ENCODE measurements around the gene NXPE1. TPM values are rescaled to one million over a fixed set of nuclear protein-coding genes. Genes with fewer than 3 reads are reported as not detected.
A peak's percentile ranks its signal among the peaks of the same experiment; 100 is the strongest.

The NXPE1 gene
- total RNA-seq, 2 donors from 2014 or later, result 210 to 217 TPM

DNA sequence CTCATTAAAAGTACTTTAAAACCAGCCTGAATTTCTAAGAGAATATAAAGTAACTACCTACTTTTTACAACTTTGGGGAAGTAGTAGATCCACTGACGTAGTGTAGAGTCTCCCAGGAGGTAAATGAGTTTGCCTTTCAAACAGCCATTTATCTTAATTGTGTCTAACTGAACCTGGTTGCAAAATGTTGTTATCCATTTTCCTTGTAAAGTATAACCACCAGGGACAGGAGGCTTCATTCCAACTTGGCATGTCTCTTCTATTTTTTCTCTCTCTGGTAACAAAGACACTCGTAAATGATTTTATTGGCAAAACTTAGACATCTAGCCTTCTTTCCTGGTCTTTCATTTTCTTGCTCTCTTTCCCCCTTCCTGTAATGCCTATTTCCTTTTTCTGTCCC is 36.9 kb downstream of the NXPE1 start:
- intact Hi-C loops (cut with DNase I), result no loop called here
- Histone ChIP-seq H3K36me3 (no peaks in the 10 kb centered on the region), H3K27me3 (no peaks in the 10 kb centered on the region), H3K9ac (ENCODE audit: low read depth in 2 of 2, low read length in 2 of 2) (peak overlapping the region in 1 of 2 donors; percentile 35), H3K27ac (peak overlapping the region; percentile 68), H3K4me1 (no peaks in the 10 kb centered on the region), H3K9me3 (no peaks in the 10 kb centered on the region), H3K4me3 (no peak overlapping the region)
- TF ChIP-seq, protein P1, sequence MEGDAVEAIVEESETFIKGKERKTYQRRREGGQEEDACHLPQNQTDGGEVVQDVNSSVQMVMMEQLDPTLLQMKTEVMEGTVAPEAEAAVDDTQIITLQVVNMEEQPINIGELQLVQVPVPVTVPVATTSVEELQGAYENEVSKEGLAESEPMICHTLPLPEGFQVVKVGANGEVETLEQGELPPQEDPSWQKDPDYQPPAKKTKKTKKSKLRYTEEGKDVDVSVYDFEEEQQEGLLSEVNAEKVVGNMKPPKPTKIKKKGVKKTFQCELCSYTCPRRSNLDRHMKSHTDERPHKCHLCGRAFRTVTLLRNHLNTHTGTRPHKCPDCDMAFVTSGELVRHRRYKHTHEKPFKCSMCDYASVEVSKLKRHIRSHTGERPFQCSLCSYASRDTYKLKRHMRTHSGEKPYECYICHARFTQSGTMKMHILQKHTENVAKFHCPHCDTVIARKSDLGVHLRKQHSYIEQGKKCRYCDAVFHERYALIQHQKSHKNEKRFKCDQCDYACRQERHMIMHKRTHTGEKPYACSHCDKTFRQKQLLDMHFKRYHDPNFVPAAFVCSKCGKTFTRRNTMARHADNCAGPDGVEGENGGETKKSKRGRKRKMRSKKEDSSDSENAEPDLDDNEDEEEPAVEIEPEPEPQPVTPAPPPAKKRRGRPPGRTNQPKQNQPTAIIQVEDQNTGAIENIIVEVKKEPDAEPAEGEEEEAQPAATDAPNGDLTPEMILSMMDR (IDR thresholded peaks at IDR 0.05), result no peak
- peak; percentile 39 for DNase-seq

DNA sequence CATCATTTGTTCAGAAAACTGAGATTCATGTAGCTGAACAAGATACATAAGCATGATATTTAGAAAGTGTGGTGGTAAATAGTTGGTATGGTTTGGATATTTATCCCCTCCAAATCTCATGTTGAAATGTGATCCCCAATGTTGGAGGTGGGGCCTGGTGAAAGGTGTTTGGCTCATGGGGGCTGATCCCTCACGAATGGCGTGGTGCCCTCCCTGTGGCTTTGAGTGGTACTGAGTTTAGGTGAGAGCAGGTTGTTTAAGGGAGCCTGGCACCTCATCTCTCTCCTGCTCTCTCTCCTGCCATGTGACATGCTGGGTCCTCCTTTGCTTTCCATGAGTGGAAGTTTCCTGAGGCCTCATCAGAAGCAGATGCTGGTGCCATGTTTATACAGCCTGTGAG is 48.1 kb downstream of the NXPE1 start:
- H3K9ac ChIP-seq (ENCODE audit: low read depth in 2 of 2, low read length in 2 of 2), result no peak overlapping the region
- H3K9me3 ChIP-seq, result no peaks in the 10 kb centered on the region
- no peaks in the 10 kb centered on the region for H3K27me3 ChIP-seq
- intact Hi-C loops (cut with DNase I), result no loop called here
- TF ChIP-seq, protein P1 (IDR thresholded peaks at IDR 0.05), result no peak
- no peaks in the 10 kb centered on the region for H3K36me3 ChIP-seq
- no peaks in the 10 kb centered on the region for H3K4me1 ChIP-seq
- no peak overlapping the region for H3K4me3 ChIP-seq
- no peak overlapping the region for H3K27ac ChIP-seq
- DNase-seq, result no peak

DNA sequence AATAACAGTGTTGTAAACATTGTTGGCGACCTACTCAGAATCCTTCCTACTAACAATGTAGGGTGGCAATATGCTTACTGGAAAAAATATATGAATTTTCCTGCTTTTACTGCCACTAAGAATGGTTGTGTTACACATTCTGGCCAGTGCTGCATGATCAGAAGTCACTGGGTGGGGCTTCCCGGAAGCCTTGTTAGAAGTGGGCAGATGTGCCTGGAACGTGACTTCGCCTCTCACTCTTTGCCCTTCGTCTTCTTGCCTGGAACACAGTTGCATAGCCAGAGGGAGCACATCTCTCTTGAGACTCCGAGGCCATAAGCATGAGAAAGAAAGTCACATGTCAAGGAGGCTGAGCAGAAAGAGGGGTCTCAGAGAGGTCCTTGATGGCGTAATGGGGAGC is 48.6 kb downstream of the NXPE1 start:
- DNase-seq, result no peak
- Histone ChIP-seq H3K9me3 (no peaks in the 10 kb centered on the region), H3K36me3 (no peaks in the 10 kb centered on the region), H3K27me3 (no peaks in the 10 kb centered on the region), H3K4me1 (no peaks in the 10 kb centered on the region), H3K4me3 (no peak overlapping the region), H3K27ac (no peak overlapping the region), H3K9ac (ENCODE audit: low read depth in 2 of 2, low read length in 2 of 2) (no peak overlapping the region)
- intact Hi-C loops (cut with DNase I), result no loop called here
- TF ChIP-seq, protein P1 (IDR thresholded peaks at IDR 0.05), result no peak

DNA sequence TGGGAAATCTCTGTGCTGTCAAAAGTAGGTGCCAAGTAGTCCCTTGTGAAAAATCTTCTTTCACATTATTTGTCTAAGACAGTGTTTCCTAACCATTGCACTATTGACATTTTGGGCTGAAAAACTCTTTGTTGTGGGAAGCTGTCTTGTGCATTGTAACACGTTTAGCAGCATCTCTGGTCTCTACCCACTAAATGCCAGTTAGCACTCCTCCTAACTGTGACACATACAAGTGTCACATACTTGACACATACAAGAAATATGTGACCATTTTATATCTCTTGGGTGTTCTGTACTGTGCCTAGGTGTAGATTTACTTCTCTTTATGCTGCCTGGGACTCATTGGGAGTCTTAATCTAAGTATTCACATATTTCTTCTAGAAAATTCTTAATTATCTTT is 57.8 kb downstream of the NXPE1 start:
- Histone ChIP-seq H3K9me3 (no peaks in the 10 kb centered on the region), H3K9ac (ENCODE audit: low read depth in 2 of 2, low read length in 2 of 2) (no peak overlapping the region), H3K4me1 (no peaks in the 10 kb centered on the region), H3K36me3 (no peaks in the 10 kb centered on the region), H3K4me3 (no peak overlapping the region), H3K27ac (no peak overlapping the region), H3K27me3 (no peaks in the 10 kb centered on the region)
- TF ChIP-seq, protein P1 (IDR thresholded peaks at IDR 0.05), result no peak
- intact Hi-C loops (cut with DNase I), result no loop called here
- DNase-seq, result no peak

DNA sequence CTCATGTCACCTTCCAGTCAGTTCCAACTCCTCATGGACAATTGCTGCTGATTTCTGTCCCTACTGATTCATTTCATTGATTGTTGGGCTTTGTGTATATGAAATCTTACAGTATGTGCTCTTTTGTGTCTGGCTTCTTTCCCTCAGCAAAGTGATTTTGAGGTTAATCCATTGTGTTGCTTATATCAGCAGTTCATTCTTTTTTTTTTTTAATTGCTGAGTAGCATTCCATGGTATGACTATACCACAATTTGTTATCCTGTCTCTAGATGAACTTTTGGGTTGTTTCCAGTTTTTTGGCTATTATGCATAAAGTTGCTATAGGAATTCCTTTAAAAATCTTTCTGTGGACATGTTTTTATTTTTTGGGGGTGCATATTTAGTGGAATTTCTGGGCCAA is 59.9 kb downstream of the NXPE1 start:
- no peaks in the 10 kb centered on the region for H3K4me1 ChIP-seq
- DNase-seq, result no peak
- no peaks in the 10 kb centered on the region for H3K36me3 ChIP-seq
- TF ChIP-seq, protein P1 (IDR thresholded peaks at IDR 0.05), result no peak
- H3K27me3 ChIP-seq, result no peaks in the 10 kb centered on the region
- H3K27ac ChIP-seq, result no peak overlapping the region
- intact Hi-C loops (cut with DNase I), result no loop called here
- H3K9ac ChIP-seq (ENCODE audit: low read depth in 2 of 2, low read length in 2 of 2), result no peak overlapping the region
- H3K9me3 ChIP-seq, result no peaks in the 10 kb centered on the region
- no peak overlapping the region for H3K4me3 ChIP-seq

DNA sequence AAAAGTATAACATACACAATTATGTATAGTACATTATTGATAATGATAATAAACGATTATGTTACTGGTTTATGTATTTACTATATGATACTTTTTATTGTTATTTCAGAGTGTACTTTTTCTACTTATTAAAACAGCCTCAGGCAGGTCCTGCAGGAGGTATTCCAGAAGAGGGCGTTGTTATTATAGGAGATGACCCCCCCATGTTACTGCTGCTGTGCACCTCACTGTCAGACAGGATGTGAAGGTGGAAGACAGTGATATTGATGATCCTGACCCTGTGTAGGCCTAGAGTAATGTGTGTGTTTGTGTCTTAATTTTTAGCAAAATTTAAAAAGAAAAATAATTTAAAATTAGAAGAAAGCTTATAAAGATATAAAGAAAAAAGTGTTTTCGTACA is 62.8 kb downstream of the NXPE1 start:
- Histone ChIP-seq H3K36me3 (no peaks in the 10 kb centered on the region), H3K9ac (ENCODE audit: low read depth in 2 of 2, low read length in 2 of 2) (no peak overlapping the region), H3K4me1 (no peaks in the 10 kb centered on the region), H3K9me3 (no peaks in the 10 kb centered on the region), H3K27me3 (no peaks in the 10 kb centered on the region), H3K4me3 (no peak overlapping the region), H3K27ac (no peak overlapping the region)
- TF ChIP-seq, protein P1 (IDR thresholded peaks at IDR 0.05), result no peak
- intact Hi-C loops (cut with DNase I), result no loop called here
- DNase-seq, result no peak

Data from colonic mucosa (tissue), 4 donors.